GM06990 (cell line): Measurements from ENCODE around the gene PLEKHG4.

ENCODE experiments used
- DNase-seq: peaks from one replicate; pipeline ENCODE4 v3.0.0-alpha.2; 2011; ENCODE audit not compliant: insufficient read length; ENCODE audit errors: extremely low read depth
- H3K27me3 ChIP-seq: replicated peaks from 2 replicates; pipeline ENCODE4 v1.6.0; 2011; ENCODE audit warnings: low read length; ENCODE audit not compliant: control insufficient read depth, insufficient read depth
- H3K36me3 ChIP-seq: 2 replicates; pipeline ENCODE4 v1.5.1; 2011; ENCODE audit warnings: low read length; ENCODE audit not compliant: control insufficient read depth, insufficient read depth
- H3K4me3 ChIP-seq: replicated peaks from 2 replicates; pipeline ENCODE4 v1.5.1; 2011; ENCODE audit warnings: low read depth, mild to moderate bottlenecking, control low read depth, low read length
- TF ChIP-seq, protein P1 (sequence below): IDR thresholded peaks from 2 replicates; pipeline ENCODE4 v1.5.1; 2011; ENCODE audit warnings: low read length, control low read depth, mild to moderate bottlenecking, inconsistent platforms; ENCODE audit not compliant: insufficient read depth, poor library complexity, severe bottlenecking

The PLEKHG4 gene

DNA sequence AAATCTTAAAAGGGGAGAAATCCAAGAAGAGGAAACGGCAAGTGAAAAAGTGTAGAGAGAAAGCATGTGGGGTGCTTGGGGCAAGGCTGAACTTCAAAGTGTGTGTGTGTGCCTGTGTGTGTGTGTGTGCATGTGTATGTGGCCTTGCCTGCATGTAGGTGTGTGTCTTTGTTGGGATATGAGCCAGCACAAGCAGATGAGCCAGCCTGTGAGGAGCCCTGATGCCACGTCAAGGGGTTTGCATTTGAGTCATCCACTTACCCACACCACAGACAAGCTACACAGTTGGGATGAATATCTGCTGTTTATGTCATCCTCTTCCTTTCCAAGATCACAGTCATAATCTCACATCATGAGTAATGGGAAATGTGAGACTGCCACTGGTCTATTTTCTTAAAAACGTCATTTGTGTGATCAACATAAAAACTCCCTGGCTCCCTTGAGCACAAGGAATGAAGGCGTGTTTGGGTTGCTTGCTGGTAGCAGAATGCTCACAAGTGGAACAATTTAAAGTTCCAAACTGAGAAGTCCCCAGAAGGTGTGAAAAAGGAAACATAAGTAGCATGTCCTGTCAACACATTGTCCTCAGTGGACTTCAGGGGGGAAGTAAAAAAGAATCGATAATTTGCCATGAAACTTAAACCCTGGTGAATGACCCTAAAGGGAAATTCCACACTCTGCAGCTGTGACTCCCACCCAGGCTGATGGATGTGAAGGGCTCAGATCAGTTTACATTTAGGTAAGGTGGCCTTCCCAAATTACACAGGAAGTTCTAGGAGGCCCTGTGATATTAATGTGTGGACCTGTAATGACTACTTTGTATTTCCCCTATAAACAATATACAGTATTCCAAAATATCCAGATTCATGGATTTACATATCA, 32.5 kb downstream of the PLEKHG4 start:
- peak; percentile 76 for DNase-seq
- H3K27me3 ChIP-seq, result no peaks in the 10 kb centered on the region
- H3K36me3 ChIP-seq, result no peaks in the 10 kb centered on the region
- no peak overlapping the region for H3K4me3 ChIP-seq
- TF ChIP-seq, protein P1, sequence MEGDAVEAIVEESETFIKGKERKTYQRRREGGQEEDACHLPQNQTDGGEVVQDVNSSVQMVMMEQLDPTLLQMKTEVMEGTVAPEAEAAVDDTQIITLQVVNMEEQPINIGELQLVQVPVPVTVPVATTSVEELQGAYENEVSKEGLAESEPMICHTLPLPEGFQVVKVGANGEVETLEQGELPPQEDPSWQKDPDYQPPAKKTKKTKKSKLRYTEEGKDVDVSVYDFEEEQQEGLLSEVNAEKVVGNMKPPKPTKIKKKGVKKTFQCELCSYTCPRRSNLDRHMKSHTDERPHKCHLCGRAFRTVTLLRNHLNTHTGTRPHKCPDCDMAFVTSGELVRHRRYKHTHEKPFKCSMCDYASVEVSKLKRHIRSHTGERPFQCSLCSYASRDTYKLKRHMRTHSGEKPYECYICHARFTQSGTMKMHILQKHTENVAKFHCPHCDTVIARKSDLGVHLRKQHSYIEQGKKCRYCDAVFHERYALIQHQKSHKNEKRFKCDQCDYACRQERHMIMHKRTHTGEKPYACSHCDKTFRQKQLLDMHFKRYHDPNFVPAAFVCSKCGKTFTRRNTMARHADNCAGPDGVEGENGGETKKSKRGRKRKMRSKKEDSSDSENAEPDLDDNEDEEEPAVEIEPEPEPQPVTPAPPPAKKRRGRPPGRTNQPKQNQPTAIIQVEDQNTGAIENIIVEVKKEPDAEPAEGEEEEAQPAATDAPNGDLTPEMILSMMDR, result no peak

DNA sequence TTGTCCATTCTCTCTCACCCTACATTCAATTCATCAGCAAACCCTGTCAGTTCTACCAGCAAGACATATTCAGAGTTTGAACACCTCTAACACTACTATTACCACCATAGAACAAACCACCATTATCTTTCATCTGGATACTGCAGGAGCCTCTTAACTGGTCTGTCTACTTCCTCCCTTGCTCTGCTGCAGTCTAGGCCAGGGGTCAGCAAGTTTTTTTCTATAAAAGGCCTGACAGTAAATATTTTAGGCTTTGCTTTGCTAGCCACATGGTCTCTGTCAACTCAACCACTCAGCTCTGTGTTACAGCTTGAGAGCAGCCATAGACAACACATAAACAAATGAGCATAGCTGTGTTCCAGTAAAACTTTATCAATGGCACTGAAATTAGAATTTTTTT, 33.4 kb downstream of the PLEKHG4 start:
- no peaks in the 10 kb centered on the region for H3K36me3 ChIP-seq
- H3K4me3 ChIP-seq, result no peak overlapping the region
- no peak for DNase-seq
- no peaks in the 10 kb centered on the region for H3K27me3 ChIP-seq
- TF ChIP-seq, protein P1, result no peak

DNA sequence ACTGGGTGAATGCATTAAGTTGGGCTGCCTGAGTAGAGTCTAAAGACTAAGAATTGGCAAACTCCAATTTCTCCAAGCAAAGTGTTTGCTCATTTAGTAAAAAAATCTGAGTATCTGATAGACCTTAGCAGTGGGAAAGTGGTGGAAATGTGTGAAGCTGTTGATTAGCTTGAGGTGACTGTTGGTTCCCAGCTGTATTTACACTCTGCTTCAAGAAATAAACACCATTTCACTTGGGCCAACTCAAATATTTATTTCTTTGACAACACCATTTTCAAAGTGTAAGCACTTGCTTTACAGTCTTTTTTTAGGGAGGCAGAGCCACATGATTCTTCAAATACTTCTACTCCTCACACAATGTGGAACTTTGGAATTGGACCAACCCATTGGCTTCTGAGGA, 38.5 kb downstream of the PLEKHG4 start:
- TF ChIP-seq, protein P1, result no peak
- no peaks in the 10 kb centered on the region for H3K27me3 ChIP-seq
- no peak overlapping the region for H3K4me3 ChIP-seq
- no peak for DNase-seq
- H3K36me3 ChIP-seq, result no peaks in the 10 kb centered on the region

DNA sequence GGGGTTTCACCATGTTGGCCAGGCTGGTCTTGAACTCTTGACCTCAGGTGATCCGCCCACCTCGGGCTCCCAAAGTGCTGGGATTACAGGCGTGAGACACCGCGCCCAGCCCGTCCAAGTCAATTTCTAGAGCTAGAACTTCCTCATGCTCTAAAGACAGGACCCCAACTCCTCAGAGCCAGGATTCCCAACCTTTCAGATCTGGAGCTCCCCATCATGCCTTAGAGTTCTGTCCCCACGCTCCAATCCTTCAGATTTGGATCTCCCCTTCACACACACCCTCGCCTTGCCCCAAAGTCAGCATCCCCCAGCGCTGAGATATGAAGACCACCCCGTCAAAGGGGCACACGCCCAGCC, 46.8 kb downstream of the PLEKHG4 start:
- DNase-seq, result no peak
- Histone ChIP-seq H3K27me3 (no peaks in the 10 kb centered on the region), H3K4me3 (peak overlapping the region; percentile 61), H3K36me3 (no peaks in the 10 kb centered on the region)
- TF ChIP-seq, protein P1, result no peak

DNA sequence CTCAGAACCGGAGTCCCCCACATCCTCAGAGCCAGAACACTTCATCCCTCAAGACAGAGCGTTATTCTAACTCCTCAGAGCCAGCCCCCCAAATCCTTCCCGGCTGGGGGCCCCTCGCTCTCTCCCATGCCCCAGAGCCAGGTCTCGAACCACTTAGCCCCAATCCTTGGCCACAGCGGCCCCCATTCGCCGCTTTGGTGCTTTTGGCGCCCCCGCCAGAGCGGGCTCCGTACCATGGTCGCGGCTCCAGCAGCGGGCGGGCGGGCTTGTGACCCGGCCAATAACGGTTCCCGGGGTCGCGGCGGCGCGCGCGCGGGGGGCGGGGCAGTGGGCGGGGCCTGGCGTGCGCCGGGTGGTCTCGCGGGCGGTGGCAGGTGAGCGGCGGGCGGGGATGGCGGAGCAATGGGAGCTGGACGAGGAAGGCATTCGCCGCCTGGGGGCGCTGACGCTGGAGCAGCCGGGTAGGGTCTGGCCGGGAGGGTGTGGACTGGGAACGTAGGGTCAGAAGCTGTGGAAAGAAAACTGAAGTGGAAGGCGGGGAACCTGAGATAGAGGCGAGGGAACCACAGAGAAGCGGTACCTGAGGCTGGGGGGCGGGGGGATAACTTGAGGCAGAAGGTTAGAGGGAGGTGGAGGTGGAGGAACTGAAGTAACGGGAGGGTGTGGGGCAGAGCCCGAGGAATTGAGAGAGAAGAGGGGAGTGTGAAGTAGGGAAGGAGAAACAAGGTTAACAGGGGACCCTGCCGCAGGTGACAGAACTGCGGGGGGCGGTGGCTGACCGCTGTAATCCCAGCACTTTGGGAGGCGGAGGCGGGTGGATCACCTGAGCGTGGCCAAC, 47.4 kb downstream of the PLEKHG4 start, which contains the start of the genes KCTD19 and LRRC36:
Gene KCTD19, minus strand, starts transcription at position 270 of the 838 bp plus-strand sequence. Its CDS starts 34 bp downstream, at position 236.
Gene LRRC36, plus strand, starts transcription at position 344 of the 838 bp plus-strand sequence. Its CDS starts 48 bp downstream, at position 392.
- peak within 1 kb of the TSS; percentile 61 for H3K4me3 ChIP-seq
- DNase-seq, result peak; percentile 72
- TF ChIP-seq, protein P1, result peak; percentile 59
- no peaks in the 10 kb centered on the region for H3K27me3 ChIP-seq
- H3K36me3 ChIP-seq, result no peaks in the 10 kb centered on the region
